GM18505 (cell line): ENCODE data around the gene FOXO3.

Source experiments
- ATAC-seq: cut with Tn5 transposase; IDR thresholded peaks from one replicate; pipeline ENCODE4 v1.9.1; 2021; ENCODE audit not compliant: unreplicated experiment
- POLR2A ChIP-seq: IDR thresholded peaks from 4 replicates; pipeline ENCODE4 v1.6.1; 2011; ENCODE audit warnings: borderline replicate concordance; ENCODE audit not compliant: insufficient read depth, insufficient read length; ENCODE audit errors: extremely low read depth

The FOXO3 gene

GRCh38 chr6:108719477-108719876 lies 158.8 kb downstream of the FOXO3 start:
- ATAC-seq = no peak

GRCh38 chr6:108720827-108721226 lies 160.1 kb downstream of the FOXO3 start:
- no peak for ATAC-seq
- no peak for TF ChIP-seq POLR2A

More at GRCh38 chr6:108719477-108719876, 158.8 kb downstream of the FOXO3 start:
- no peak for TF ChIP-seq POLR2A

GRCh38 chr6:108721286-108721685 lies 160.6 kb downstream of the FOXO3 start:
- no peak for TF ChIP-seq POLR2A
- ATAC-seq = no peak

GRCh38 chr6:108723594-108723993 lies 162.9 kb downstream of the FOXO3 start:
- TF ChIP-seq POLR2A = no peak
- ATAC-seq = no peak

GRCh38 chr6:108726726-108727339 lies 166.1 kb downstream of the FOXO3 start:
- TF ChIP-seq POLR2A = no peak
- no peak for ATAC-seq

- TF ChIP-seq POLR2A = no peak
- ATAC-seq = no peak
These were observed 167.4 kb downstream of the FOXO3 start for GRCh38 chr6:108727966-108728730.

- ATAC-seq = no peak
- TF ChIP-seq POLR2A = no peak
These were observed 168.1 kb downstream of the FOXO3 start for GRCh38 chr6:108728826-108729225.

GRCh38 chr6:108730635-108731515 lies 170.2 kb downstream of the FOXO3 start:
- TF ChIP-seq POLR2A = no peak
- no peak for ATAC-seq

GRCh38 chr6:108732091-108732870 lies 171.6 kb downstream of the FOXO3 start:
- no peak for ATAC-seq
- no peak for TF ChIP-seq POLR2A

GRCh38 chr6:108733051-108733450 lies 172.3 kb downstream of the FOXO3 start:
- TF ChIP-seq POLR2A = no peak
- ATAC-seq = no peak

- ATAC-seq = no peak
- no peak for TF ChIP-seq POLR2A
These were observed 173.1 kb downstream of the FOXO3 start for GRCh38 chr6:108733706-108734265.
